Stimulated activated CD4-positive, alpha-beta T cell treated with anti-CD3 and anti-CD28 coated beads, TNF-alpha, amount 100 ng/mL, for 48 hours (primary cell): Measurements from ENCODE around the gene DOCK9.
A peak's percentile ranks its signal among the peaks of the same experiment; 100 is the strongest.

Experiments used
- DNase-seq, 3 donors: peaks; one replicate each; pipeline ENCODE4 v3.0.0-alpha.2; 2020; ENCODE audit warnings: low read depth in 3 of 3

The DOCK9 gene

GRCh38 chr13:98945863-98946605, 31.8 kb downstream of the DOCK9 start:
- no peak for DNase-seq

GRCh38 chr13:98944336-98944735, 33.5 kb downstream of the DOCK9 start:
- DNase-seq = no peak

DNA sequence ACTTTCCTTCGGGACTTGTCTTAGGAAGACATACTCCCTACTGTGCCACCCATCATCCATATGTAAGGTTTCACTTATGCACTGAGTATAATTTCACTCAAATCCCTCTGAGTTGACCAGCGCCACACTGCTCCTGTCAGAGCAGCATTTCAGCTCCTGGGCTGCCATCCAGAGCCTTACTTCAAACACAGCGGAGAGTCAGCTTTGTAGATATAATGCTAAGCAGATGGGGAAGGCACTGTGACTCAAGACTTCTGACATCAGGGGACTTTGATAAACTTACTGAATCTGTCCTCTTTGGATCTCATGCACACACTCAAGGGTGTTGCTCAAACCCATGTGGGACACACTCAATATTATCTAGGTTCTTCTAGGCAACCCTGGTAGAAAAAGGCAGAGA, 34.9 kb downstream of the DOCK9 start:
- DNase-seq = no peak

GRCh38 chr13:98942485-98942884, 35.4 kb downstream of the DOCK9 start:
- no peak for DNase-seq

DNA sequence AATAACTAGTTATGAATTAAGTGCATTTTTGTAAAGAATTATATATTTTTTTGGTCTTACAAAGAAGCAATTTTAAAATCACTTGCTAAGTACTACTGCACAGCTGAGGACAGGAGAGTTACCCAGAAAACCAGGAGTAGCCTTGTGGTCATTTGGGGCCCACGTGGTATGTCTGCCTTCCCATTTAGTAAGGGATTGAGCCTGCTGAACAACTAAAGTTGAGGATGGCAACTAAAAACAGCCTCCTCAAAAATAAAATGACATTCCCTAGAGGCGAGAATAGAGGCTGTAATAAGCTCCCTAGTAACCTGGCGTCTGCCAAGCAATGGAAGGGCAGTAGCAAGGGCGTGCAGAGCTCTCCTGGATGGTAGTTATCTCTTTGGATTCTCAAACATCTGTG, 36.3 kb downstream of the DOCK9 start:
- no peak for DNase-seq

DNA sequence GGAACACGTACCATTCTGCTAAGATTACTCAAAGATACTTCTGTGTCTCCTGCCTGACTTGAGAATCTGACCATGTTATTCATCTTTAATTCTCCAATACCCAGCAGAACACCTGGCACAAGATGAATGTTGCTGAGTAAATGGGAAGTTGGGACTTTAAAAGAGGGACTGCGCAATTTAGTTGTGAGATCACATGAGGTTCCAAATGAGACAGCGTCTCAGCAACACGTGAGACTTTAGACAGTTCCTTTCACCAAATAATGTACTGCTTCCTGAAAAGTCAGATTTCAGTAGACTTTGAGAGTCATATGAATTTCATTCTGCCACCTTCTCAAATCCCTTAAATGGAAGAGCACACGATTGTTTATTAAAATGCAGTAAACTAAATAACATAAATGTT, 36.7 kb downstream of the DOCK9 start:
- no peak for DNase-seq

GRCh38 chr13:98940325-98941001, 37.4 kb downstream of the DOCK9 start:
- DNase-seq = no peak

DNA sequence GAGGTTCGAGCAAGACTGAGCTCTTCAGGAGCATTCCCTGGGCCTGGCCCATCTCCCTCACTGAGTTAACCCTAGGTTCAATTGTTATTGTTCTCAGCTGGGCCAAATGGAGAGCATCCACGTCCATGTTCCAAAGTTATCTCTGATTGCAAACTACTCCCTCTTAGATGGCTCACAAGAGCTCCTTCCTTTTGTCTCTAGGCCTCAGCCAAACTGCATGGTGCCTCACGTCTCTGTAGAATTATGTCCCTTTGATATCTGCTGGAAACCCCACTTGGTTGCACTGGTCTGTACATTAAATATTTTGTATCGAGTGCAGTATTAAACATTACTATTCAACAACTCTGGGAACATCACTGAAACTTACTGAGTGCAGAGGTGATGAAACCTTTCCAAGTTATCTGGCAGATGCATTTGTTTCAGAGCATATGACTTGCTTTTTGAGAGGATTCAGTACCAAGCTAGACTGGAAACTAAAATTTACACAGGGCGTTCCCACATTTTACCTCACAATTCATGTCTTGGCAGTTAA, 38.1 kb downstream of the DOCK9 start:
- DNase-seq = no peak

DNA sequence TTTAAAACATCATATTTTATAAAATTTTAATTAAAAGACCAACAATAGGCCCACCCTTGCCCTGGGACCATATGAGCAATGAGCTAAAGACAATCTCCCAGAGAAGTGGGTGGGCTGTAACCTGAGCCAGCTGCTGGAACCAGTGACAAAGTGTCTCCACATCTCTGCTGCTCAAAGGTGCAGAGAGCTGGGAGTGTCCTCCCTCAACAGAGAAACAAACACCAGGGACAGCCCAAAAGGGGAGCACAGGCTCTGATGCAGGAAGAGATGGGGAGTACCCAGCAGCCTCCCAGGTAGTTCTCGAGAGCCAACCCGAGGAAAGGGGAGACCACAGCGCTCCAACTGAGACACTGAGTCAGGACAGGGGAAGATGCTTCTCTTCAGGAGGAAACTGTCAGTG, 39.1 kb downstream of the DOCK9 start:
- DNase-seq = no peak

DNA sequence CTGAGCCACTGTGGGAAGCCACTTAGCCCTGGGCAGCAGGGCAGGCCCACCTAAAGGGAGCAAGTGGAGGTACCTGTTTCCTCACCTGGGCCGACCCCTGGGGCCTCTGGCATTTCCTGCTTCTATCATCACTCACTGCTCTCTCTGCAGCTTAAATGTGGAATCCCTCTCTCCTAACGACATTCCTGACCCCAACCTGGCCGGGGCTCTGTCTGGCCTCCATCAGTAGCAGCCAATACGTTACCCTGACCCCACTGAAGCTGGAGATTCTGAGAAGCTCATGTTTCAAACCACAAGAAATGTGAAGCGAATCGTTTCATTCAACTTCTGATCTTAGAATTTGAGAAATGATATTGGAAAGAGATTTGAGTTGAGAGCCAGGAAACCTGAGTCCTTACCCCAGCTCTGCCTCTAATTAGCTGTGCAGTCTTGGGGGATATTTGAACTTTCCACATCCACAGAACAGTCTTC, 39.9 kb downstream of the DOCK9 start:
- DNase-seq = no peak

- no peak for DNase-seq
These were observed 43.6 kb downstream of the DOCK9 start for GRCh38 chr13:98934243-98934642.

DNA sequence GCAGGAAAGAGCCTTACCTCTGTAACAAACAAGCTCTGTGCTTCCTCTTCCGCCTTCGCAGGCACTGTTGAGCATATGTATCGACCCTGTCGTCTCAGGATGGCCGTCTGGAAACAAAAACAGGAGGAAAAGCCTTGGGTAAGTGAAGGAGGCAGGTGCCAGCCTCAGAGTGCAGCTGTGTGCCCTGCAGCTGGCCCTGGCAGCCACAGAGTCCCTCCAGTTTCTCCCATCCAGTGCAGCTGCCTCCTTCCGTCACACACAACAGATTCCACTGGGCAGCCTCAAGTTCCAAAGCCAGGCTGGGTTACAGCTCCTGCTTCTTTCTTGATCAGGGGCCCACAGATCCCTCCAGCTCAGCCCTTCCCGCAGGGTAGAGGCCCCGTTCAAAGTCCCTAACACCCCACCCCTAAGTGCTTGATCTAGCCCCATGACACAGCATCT, 47.7 kb downstream of the DOCK9 start:
- DNase-seq = no peak

DNA sequence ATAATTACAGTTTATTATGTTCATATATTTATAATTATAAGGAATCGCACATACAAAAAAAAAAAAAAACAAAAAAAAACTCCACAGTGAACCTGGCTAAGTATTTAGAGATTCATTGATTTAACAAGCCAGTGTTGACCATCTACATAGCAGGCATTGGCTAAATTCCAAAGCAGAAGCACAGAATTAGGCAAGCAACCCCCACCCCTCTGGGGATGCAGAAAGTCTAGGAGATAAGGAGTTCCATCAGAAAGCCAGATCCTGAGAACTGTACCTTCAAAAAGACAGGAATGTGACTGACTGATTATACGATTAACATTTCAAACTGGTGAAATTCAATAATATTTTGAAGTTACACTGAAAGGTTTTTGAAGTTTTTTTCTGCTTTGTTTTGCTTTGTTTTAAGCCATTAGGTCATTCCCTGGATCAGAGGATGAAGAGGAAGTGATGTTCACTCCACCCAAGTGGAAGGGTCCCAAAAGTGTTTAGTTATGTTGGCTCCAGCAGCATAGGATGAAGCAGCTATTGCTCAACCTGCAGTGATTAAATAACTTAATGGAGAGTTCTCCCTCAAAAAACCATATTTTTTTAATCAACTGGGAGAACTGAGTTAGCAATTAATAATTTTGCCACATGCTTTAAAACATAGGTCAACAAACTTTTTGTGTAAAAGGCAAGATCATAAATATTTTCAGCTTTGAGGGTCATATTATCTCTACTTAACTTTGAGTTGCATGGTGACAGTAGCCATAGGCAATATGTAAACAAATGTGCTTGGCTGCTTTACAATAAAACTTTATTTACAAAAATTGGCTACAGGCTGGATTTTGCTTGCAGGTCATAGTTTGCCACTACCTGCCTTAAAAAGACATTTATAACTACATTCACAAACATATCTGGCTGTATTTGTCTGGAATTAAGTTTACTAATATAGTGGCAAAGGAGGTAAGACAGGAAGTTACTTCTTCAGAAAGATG, 49.6 kb downstream of the DOCK9 start:
- DNase-seq = no peak

DNA sequence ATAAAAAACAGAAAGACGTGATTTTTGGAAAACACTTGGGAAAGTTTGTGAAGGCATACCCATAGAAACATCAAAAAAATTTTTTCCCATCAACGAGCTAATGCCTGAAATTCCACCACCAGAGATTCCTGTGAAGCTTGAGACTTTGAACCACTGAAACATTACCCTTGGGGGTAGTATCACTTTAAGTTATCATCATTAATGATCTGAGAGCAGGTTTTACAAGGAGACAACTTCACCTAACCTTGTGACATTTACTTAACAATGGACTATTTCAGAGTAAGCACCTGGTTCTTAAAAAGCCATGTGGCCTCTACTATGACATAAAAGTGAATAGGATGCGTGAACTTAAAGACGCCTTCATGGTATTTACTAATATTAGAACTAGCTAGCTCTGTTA, 51.9 kb downstream of the DOCK9 start:
- DNase-seq = no peak

DNA sequence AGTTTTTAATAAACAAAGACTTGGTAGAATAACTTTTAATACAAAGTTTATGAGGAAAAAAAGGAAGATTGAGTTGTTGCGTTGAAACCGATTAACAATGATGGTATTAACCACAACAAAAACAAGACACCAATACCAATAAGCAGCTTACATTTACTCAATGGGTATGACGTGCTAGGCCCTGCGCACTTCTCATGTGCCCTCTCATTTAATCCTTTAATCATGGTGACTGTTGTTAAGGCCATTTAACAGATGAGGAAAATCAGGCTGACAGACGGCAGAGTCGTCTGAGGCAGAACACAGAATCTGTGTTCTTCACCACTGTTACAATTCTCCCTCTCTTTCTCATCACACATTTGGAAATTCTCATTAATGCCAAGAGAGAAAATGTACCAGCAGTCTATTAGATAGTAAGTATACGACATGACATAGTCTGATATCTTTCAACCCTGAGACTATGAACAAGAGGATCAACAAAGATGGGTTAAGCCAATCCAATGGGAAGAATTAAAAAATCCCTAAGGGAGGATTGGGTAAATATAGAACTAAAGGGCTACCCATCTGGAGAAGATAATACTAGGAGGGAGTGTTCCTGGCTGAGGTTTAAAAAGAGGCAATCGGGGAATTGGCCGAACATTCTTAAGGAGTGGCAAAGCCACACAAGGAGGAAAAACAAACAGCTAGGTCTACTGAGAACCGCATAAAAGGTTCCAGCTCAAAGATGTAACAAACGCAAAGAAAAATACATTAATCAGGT, 54.0 kb downstream of the DOCK9 start:
- no peak for DNase-seq

- DNase-seq = no peak
These were observed 55.6 kb downstream of the DOCK9 start for GRCh38 chr13:98922306-98922705.

- no peak for DNase-seq
These were observed 56.1 kb downstream of the DOCK9 start for GRCh38 chr13:98921786-98922185.

GRCh38 chr13:98921015-98921580, 56.8 kb downstream of the DOCK9 start:
- DNase-seq = no peak

GRCh38 chr13:98919566-98919965, 58.3 kb downstream of the DOCK9 start:
- DNase-seq = peak in 1 of 3 donors; percentile 28

- no peak for DNase-seq
These were observed 59.1 kb downstream of the DOCK9 start for GRCh38 chr13:98918771-98919170.

DNA sequence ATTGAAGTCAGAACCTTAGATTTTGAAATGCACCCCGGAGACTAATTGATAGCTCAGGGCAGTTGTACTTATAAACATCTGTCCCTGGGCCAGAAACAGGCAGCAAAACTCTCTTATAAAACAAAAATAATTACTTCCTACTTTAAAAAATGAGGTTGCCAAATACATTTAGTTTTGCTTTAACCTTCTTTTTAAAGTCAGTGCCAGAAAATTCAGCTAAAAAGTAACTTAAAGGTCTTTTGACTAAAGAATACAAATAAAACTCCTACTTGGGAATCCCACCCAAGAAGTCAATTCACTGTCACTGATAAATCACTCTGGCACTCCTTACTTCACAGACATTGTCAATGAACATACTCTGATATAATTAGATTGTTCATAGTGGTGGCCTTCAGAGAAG, 60.7 kb downstream of the DOCK9 start:
- no peak for DNase-seq
